Activated naive CD4-positive, alpha-beta T cell (primary cell): ENCODE data around the gene NHERF2.

Experiments
- DNase-seq, 4 experiments: peaks; one replicate each; lab custom pipeline; 2025; lab: John Stamatoyannopoulos, UW

The NHERF2 gene

GRCh38 chr16:2082983-2083364, 56.3 kb downstream of the NHERF2 start:
- no peak for DNase-seq

GRCh38 chr16:2083409-2083808, 56.7 kb downstream of the NHERF2 start:
- no peak for DNase-seq

GRCh38 chr16:2083876-2084780, 57.4 kb downstream of the NHERF2 start:
- DNase-seq, result no peak

- DNase-seq, result no peak
Observed at GRCh38 chr16:2084895-2085625, 58.4 kb downstream of the NHERF2 start.

- DNase-seq, result no peak
Observed at GRCh38 chr16:2085669-2086068, 59.0 kb downstream of the NHERF2 start.

GRCh38 chr16:2086106-2086742, 59.5 kb downstream of the NHERF2 start:
- DNase-seq, result no peak

GRCh38 chr16:2086812-2087747, 60.4 kb downstream of the NHERF2 start:
- no peak for DNase-seq

- DNase-seq, result no peak
Observed at GRCh38 chr16:2087748-2088631, 61.3 kb downstream of the NHERF2 start.
